ENCODE data around the gene TM4SF20.

DNA sequence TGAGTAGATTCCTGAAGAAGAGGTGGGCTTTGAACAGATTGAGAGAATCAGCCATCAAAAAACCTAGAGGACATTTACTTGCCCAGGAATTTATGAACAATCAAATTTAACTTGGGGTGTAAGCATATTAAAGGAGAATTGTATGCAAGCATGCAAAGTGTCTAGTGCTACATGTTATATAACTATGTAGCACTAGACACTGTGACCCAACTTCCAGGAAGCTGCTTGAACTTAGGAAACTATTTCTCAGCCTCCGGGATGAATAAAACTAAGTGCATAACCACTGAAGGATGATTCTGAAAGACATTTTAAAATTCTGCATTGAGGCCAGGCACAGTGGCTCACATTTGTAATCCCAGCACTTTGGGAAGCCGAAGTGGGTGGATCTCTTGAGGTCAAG lies 41.7 kb downstream of the TM4SF20 start:
- no peak for TF ChIP-seq ZNF274 (IDR thresholded peaks at IDR 0.05; ENCODE audit: low read depth, low read length)
- TF ChIP-seq SUZ12 (IDR thresholded peaks at IDR 0.05; ENCODE audit: extremely low read depth, insufficient read depth, insufficient read length), result no peak
